ENCODE measurements around the gene KLC1.
A peak's percentile ranks its signal among the peaks of the same experiment; 100 is the strongest.
"Not testable (repeated sequence)": the region's sequence is repeated elsewhere in the genome, so short reads cannot be mapped to it uniquely, and the experiment has no call there.

Gene KLC1

DNA sequence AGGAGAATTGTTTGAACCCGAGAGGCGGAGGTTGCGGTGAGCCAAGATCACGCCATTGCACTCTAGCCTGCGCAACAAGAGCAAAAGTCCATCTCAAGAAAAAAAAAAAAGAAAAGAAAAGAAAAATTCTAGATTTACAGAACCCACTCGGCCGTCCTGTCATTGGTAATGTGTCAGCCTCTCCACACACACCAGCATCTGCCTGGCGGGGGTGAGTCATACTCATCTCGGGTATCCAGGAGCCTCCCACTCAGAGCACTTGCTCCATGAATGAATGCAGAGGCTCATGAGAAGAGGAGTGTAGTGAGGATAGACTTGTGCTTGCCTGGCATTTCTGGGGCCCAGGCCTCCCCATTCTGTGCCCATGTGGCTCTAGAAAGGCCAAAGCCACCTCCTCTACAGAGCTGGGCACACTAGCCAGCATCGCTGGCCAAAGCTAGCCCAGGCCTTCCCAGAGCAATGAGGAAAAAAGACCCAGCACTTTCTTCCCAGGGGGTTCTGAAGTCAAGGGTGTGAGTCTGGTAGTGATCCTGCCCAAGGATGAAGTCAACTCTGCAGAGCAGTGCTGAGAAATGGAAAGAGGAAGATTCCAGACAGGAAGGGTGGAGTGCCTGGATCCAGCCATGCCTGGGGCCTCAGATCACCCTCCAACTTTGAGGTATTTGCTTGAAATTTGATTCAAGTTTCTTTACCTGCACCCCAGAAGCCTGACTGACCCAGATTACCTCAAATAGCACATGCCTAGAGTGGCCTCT, 31.2 kb upstream of the KLC1 start:
- TF ChIP-seq, protein P1, sequence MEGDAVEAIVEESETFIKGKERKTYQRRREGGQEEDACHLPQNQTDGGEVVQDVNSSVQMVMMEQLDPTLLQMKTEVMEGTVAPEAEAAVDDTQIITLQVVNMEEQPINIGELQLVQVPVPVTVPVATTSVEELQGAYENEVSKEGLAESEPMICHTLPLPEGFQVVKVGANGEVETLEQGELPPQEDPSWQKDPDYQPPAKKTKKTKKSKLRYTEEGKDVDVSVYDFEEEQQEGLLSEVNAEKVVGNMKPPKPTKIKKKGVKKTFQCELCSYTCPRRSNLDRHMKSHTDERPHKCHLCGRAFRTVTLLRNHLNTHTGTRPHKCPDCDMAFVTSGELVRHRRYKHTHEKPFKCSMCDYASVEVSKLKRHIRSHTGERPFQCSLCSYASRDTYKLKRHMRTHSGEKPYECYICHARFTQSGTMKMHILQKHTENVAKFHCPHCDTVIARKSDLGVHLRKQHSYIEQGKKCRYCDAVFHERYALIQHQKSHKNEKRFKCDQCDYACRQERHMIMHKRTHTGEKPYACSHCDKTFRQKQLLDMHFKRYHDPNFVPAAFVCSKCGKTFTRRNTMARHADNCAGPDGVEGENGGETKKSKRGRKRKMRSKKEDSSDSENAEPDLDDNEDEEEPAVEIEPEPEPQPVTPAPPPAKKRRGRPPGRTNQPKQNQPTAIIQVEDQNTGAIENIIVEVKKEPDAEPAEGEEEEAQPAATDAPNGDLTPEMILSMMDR (IDR thresholded peaks at IDR 0.05; ENCODE audit: low read depth, low read length): no peak
- no peak overlapping the region for H3K4me3 ChIP-seq (ENCODE audit: low read depth, low read length)
- in situ Hi-C loops (cut with HindIII; ENCODE audit: low sequenced_read_pairs): no loop called here
- DNase-seq (ENCODE audit: low read depth, low spot score): peak; percentile 86

DNA sequence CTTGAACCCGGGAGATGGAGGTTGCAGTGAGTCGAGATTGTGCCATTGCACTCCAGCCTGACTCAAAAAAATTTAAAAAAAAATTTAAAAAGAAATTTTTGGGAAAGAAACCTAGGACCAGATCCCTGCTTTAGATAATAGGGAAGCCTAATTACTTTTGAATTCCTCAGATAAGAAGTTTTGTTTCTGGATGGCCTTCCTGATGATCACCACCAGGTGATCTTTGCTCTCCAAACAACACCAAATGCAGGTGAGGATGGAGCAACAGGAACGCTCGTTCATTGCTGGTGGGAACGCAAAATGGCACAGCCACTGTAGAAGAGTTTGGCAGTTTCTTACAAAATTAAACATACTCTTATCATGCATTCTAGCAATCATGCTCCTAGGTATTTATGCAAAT, 28.5 kb upstream of the KLC1 start:
- no peak for DNase-seq (ENCODE audit: low read depth, low spot score)
- TF ChIP-seq, protein P1 (IDR thresholded peaks at IDR 0.05; ENCODE audit: low read depth, low read length): no peak
- no peak overlapping the region for H3K4me3 ChIP-seq (ENCODE audit: low read depth, low read length)
- in situ Hi-C loops (cut with HindIII; ENCODE audit: low sequenced_read_pairs): no loop called here

DNA sequence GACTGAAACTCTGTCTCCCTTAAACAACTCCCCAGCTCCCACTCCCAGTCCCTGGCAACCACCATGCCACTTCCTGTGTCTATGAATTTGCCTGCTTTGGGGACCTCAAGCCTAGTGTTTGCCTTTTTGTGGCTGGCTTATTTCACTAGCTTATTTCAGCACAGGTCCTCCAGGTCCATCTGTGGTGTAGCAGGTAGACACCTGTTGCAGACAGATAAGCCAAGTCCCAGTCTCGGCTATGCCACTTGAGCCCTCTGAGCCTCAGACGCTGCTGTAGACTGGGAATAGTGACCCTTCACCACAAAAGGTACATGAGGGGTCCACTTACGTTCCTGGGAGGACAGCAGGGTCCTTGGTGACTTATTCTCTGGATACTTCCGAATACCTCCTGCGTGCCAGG, 24.4 kb upstream of the KLC1 start:
- DNase-seq (ENCODE audit: low read depth, low spot score): no peak
- no peak overlapping the region for H3K4me3 ChIP-seq (ENCODE audit: low read depth, low read length)
- TF ChIP-seq, protein P1 (IDR thresholded peaks at IDR 0.05; ENCODE audit: low read depth, low read length): no peak
- in situ Hi-C loops (cut with HindIII; ENCODE audit: low sequenced_read_pairs): no loop called here

DNA sequence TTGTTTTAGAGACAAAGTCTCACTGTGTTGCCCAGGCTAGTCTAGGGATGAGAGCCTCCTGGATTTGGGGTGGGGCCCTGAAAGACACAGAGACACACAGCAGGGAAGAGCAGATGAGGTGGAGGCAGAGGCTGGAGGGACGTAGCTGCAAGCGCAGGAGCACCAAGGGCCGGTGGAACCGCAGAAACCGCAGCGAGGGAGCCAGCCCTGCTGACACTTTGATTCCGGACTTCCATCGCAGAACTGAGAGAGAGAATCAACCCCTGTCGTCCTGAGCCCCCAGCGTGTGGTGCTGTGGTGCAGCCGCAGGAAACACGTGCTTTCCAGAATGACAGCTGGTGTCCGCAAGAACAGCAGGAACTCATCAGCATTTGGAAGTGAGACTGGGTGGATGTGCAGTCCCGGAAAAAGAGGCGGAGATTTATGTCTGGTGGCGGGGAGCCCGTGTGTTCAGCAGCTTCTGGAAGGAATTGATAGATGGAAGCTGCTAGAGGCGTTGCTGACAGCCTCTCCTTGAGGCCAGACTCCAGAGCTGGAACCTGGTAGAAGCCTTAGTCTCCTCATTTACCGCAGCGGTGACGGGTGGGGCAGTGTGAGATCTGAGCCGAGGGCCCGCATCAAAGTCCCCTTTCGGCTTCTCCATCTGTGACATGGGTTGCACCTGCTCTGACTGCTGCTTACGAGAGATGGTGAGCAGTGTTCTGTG, 21.9 kb upstream of the KLC1 start:
- peak; percentile 95 for DNase-seq (ENCODE audit: low read depth, low spot score)
- in situ Hi-C loops (cut with HindIII; ENCODE audit: low sequenced_read_pairs): no loop called here
- TF ChIP-seq, protein P1 (IDR thresholded peaks at IDR 0.05; ENCODE audit: low read depth, low read length): peak; percentile 29
- H3K4me3 ChIP-seq (ENCODE audit: low read depth, low read length): no peak overlapping the region

DNA sequence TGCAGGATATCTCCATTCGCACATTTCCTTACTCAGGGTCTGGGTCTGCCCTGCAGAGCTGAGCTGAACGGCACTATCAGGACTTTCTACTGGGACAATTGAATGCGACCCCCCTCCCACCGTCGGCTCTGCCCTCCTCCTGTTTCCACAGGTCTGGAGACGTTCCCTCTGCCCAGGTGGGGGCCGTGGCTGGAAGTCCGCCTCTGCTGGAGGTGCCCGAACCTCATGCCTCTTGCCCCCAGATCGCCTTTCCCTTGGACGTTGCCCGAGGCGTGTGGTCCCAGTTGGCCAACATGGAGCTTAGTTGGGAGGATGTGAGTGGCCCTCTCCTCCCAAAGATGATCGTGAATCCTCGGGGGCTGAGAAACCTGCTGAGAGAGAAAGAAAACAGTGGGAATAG, 21.2 kb upstream of the KLC1 start:
- in situ Hi-C loops (cut with HindIII; ENCODE audit: low sequenced_read_pairs): no loop called here
- DNase-seq (ENCODE audit: low read depth, low spot score): no peak
- H3K4me3 ChIP-seq (ENCODE audit: low read depth, low read length): no peak overlapping the region
- TF ChIP-seq, protein P1 (IDR thresholded peaks at IDR 0.05; ENCODE audit: low read depth, low read length): no peak

DNA sequence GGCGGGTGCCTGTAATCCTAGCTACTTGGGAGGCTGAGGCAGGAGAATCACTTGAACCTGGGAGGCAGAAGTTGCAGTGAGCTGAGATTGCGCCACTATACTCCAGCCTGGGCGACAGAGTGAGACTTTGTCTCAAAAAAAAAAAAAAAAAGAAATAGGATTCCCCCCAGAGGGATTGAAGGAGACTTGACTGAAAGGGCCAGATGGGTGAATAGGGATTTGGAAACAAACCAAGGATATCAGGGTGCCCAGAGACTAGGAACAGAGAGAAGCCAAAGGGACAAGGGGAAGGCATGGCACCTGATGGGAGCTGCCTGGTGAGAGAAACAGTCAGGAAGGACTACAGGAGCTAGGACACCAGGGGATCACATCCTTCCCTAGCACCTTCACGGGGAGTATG, 19.9 kb upstream of the KLC1 start:
- DNase-seq (ENCODE audit: low read depth, low spot score); in situ Hi-C loops (cut with HindIII; ENCODE audit: low sequenced_read_pairs): not testable (repeated sequence)

DNA sequence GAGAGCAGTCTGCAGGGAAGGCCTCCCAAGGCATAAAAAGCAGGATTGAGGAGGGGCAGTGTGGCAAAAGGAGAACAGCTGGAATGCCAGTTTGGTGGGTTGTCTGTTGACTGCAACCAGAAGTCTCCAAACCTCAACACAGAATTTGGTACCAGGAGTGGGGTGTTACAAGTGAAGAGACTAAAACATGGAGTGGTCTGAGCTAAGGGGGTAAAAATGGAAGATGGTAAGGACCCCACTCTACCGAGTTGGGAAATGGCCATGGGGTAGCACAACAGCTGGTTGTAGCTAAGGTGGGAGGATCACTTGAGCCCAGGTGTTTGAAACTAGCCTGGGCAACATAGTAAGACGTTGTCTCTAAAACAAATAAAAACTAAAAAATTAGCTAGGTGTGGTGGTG, 17.8 kb upstream of the KLC1 start:
- in situ Hi-C loops (cut with HindIII; ENCODE audit: low sequenced_read_pairs): no loop called here
- TF ChIP-seq, protein P1 (IDR thresholded peaks at IDR 0.05; ENCODE audit: low read depth, low read length): no peak
- no peak overlapping the region for H3K4me3 ChIP-seq (ENCODE audit: low read depth, low read length)
- DNase-seq (ENCODE audit: low read depth, low spot score): no peak

More for the DNA sequence above, 19.9 kb upstream of the KLC1 start:
- H3K4me3 ChIP-seq (ENCODE audit: low read depth, low read length): not testable (repeated sequence)

All from astrocyte of the spinal cord (primary cell).